ENCODE measurements around the gene LPP. TPM values are rescaled to one million over a fixed set of nuclear protein-coding genes. Genes with fewer than 3 reads are reported as not detected.

LPP gene
- total RNA-seq, 1 experiment from 2014 or later, result 20.4 TPM

DNA sequence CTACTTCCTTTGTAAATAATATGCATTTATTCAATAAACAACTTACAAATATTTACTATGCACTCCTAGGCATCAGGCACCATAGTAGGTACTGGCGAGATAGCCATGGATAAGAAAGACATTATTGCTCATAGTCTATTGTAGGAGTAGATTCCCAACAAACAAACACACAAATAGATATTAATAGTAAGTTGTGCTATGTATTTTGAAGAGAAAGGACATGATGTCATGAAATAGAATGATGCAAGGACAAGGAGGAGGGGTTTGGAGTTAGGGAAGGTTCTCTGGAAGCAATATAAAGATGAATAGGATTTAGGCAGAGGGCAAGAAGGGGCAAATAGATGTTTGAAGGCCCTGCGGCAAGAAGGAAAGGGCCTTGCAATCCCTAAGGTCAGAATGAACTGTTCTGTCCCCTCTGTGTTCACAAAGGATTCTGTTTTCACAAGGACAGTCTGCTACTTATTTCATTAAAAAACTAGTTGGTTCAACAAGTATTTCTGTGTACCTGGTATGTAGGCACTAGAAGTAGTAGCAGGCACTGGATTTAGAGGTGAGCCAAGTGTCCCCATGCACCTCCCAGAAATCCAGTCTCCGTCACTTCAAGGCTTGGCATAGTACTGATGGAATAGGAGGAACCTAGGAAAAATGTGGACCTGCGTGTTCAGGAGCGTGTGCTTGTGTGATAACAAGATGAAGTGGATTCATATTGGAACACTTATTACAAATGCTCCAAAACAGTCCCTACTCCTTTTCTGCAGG lies 786.0 kb downstream of the LPP start:
- no peak overlapping the region for H2AFZ ChIP-seq (ENCODE audit: low read length)
- TF ChIP-seq EZH2 (IDR thresholded peaks at IDR 0.05; ENCODE audit: low read length, unreplicated experiment) (no peak), EZH2phosphoT487 (IDR thresholded peaks at IDR 0.05; ENCODE audit: borderline replicate concordance, low read length) (no peak)
- TF ChIP-seq, protein P1, sequence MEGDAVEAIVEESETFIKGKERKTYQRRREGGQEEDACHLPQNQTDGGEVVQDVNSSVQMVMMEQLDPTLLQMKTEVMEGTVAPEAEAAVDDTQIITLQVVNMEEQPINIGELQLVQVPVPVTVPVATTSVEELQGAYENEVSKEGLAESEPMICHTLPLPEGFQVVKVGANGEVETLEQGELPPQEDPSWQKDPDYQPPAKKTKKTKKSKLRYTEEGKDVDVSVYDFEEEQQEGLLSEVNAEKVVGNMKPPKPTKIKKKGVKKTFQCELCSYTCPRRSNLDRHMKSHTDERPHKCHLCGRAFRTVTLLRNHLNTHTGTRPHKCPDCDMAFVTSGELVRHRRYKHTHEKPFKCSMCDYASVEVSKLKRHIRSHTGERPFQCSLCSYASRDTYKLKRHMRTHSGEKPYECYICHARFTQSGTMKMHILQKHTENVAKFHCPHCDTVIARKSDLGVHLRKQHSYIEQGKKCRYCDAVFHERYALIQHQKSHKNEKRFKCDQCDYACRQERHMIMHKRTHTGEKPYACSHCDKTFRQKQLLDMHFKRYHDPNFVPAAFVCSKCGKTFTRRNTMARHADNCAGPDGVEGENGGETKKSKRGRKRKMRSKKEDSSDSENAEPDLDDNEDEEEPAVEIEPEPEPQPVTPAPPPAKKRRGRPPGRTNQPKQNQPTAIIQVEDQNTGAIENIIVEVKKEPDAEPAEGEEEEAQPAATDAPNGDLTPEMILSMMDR (conservative IDR thresholded peaks at IDR 0.05; ENCODE audit: low read depth, low read length), result no peak
- H3K9ac ChIP-seq (ENCODE audit: low read length), result no peak overlapping the region
- BruUV-seq (replicated peaks), result no TSS peak
- H3K4me3 ChIP-seq (ENCODE audit: low read length), result no peak overlapping the region
- DNase-seq (no peak), ATAC-seq (no peak)
- ChIA-PET POLR2A (ENCODE audit: unreplicated experiment) (no interaction called here), CTCF (no interaction called here)
- no peaks in the 10 kb centered on the region for H3K4me1 ChIP-seq (ENCODE audit: insufficient read depth, low read length)
- intact Hi-C loops (cut with micrococcal nuclease), result no loop called here
- no peaks in the 10 kb centered on the region for H3K9me2 ChIP-seq (replicated peaks; ENCODE audit: low read length)
- H3K27ac ChIP-seq (ENCODE audit: low read length), result no peak overlapping the region
- H4K20me1 ChIP-seq (ENCODE audit: low read length), result no peaks in the 10 kb centered on the region
- no peaks in the 10 kb centered on the region for H3K36me3 ChIP-seq (ENCODE audit: low read depth, low read length)
- H3F3A ChIP-seq (ENCODE audit: low read length, unreplicated experiment), result no peaks in the 10 kb centered on the region
- no peaks in the 10 kb centered on the region for H3K79me2 ChIP-seq (ENCODE audit: low read length)
- H3K9me3 ChIP-seq (ENCODE audit: low read length), result no peaks in the 10 kb centered on the region
- H3K4me2 ChIP-seq (ENCODE audit: low read length), result no peak overlapping the region
- no peaks in the 10 kb centered on the region for H3K27me3 ChIP-seq (ENCODE audit: low read length)

Small RNA genes lying within 50 kb of the gene (microRNA-seq; reads per million reads assigned to microRNA genes)
- 2,559 reads per million, percentile 88 among the genes with 10 or more reads in this experiment for gene MIR28 (ENCODE audit: unreplicated experiment)

All from PC-3 (cell line).